HFFc6 (cell line): ENCODE results near the gene ARHGEF4. TPM values are rescaled to one million over a fixed set of nuclear protein-coding genes. Genes with fewer than 3 reads are reported as not detected.
A peak's percentile ranks its signal among the peaks of the same experiment; 100 is the strongest.

Experiments
- DNase-seq: peaks from one replicate; pipeline ENCODE4 v3.0.0-alpha.2; 2018
- H3K27ac Mint-ChIP-seq: 2 replicates; pipeline ENCODE4 v1.8.0; 2020; ENCODE audit warnings: mild to moderate bottlenecking, mixed read lengths
- H3K27me3 Mint-ChIP-seq: 2 replicates; pipeline ENCODE4 v1.8.0; 2021; ENCODE audit warnings: mild to moderate bottlenecking, moderate library complexity, mixed read lengths; ENCODE audit not compliant: insufficient read depth
- H3K36me3 Mint-ChIP-seq: 2 replicates; pipeline ENCODE4 v1.8.0; 2021; ENCODE audit warnings: low read depth, mixed read lengths
- H3K4me1 Mint-ChIP-seq: 2 replicates; pipeline ENCODE4 v1.8.0; 2020; ENCODE audit warnings: low read depth, mixed read lengths
- H3K4me3 Mint-ChIP-seq: 2 replicates; pipeline ENCODE4 v1.8.0; 2020; ENCODE audit warnings: mild to moderate bottlenecking, moderate library complexity, mixed read lengths
- H3K9me3 Mint-ChIP-seq: 2 replicates; pipeline ENCODE4 v1.8.0; 2020; ENCODE audit warnings: mild to moderate bottlenecking, mixed read lengths
- CTCF ChIP-seq: fragments of 200-600 bp; sonication (generic); IDR thresholded peaks from 2 replicates; pipeline ENCODE4 v1.5.0; 2021; ENCODE audit warnings: antibody characterized with exemption, mild to moderate bottlenecking
- total RNA-seq, 6 experiments: library from RNA; stranded (reverse); fragmentation: NEBNext Ultra II Directional; extraction: Animal tissue kit (Norgen Biotek cat#: 25700); gene quantifications; 2 replicates in 1 of 6; 3 replicates in 5 of 6; pipeline ENCODE4 v1.2.3, GENCODE V29; 2021

ARHGEF4 gene
- total RNA-seq, 6 experiments from 2014 or later = 0.94 to 2.2 (median 1.4) TPM

DNA sequence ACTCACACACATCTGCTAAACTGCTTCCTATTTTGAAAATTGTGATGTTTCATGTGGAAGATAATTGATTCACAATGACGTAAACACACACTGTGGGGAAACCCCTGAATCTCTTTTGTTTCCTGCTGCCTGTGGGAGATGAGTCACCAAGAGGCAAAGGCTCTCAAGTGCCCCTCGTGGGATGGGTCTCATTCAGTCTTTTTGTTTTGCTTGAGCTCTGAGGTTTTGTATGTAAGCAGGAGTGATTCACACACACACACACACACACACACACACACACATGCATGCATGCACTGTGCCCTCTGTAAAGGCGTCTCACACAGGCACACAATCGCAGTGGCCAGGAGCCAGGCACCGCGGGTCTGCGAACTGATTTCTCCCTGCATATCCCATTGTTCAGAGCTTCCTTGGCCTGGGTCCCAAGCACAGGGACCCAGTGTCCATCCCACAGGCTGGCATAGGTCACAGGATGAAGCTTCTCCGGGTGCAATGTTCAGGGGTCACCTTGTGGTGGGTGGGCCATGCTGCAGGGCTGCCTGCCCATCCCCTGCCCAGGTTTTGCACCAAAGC, 12.1 kb upstream of the ARHGEF4 start:
- H3K9me3 Mint-ChIP-seq = no peaks in the 10 kb centered on the region; the same call in 1 of the 2 replicates
- H3K27me3 Mint-ChIP-seq = peaks cover 8% of the 10 kb centered on the region
- H3K4me3 Mint-ChIP-seq = no peak overlapping the region; the same call in 1 of the 2 replicates
- DNase-seq = peak; percentile 73
- H3K36me3 Mint-ChIP-seq = no peaks in the 10 kb centered on the region
- H3K4me1 Mint-ChIP-seq = peaks cover 26% of the 10 kb centered on the region
- H3K27ac Mint-ChIP-seq = peak overlapping the region; percentile 53; the same call in 1 of the 2 replicates
- no peak for TF ChIP-seq CTCF

GRCh38 chr2:130825231-130825965, 11.3 kb upstream of the ARHGEF4 start:
- Mint-ChIP-seq H3K4me3 (no peak overlapping the region), H3K27me3 (peaks cover 6% of the 10 kb centered on the region), H3K36me3 (no peaks in the 10 kb centered on the region), H3K27ac (no peak overlapping the region), H3K4me1 (peaks cover 26% of the 10 kb centered on the region), H3K9me3 (no peaks in the 10 kb centered on the region; the same call in 1 of the 2 replicates)
- DNase-seq = no peak
- no peak for TF ChIP-seq CTCF

GRCh38 chr2:130825966-130826253, 10.8 kb upstream of the ARHGEF4 start:
- no peak overlapping the region for H3K4me3 Mint-ChIP-seq
- DNase-seq = no peak
- H3K4me1 Mint-ChIP-seq = peaks cover 26% of the 10 kb centered on the region
- no peaks in the 10 kb centered on the region for H3K36me3 Mint-ChIP-seq
- TF ChIP-seq CTCF = no peak
- H3K9me3 Mint-ChIP-seq = no peaks in the 10 kb centered on the region; the same call in 1 of the 2 replicates
- no peak overlapping the region for H3K27ac Mint-ChIP-seq
- H3K27me3 Mint-ChIP-seq = peaks cover 6% of the 10 kb centered on the region

- Mint-ChIP-seq H3K36me3 (no peaks in the 10 kb centered on the region), H3K4me3 (no peak overlapping the region), H3K27ac (no peak overlapping the region), H3K27me3 (peaks cover 6% of the 10 kb centered on the region), H3K4me1 (peaks cover 26% of the 10 kb centered on the region), H3K9me3 (no peaks in the 10 kb centered on the region; the same call in 1 of the 2 replicates)
- TF ChIP-seq CTCF = no peak
- DNase-seq = no peak
Measured at GRCh38 chr2:130826419-130826818, 10.3 kb upstream of the ARHGEF4 start.

- Mint-ChIP-seq H3K27ac (no peak overlapping the region; the same call in 1 of the 2 replicates), H3K9me3 (no peaks in the 10 kb centered on the region; the same call in 1 of the 2 replicates), H3K4me3 (peak overlapping the region; percentile 39; the same call in 1 of the 2 replicates), H3K4me1 (peaks cover 26% of the 10 kb centered on the region), H3K27me3 (peaks cover 4% of the 10 kb centered on the region), H3K36me3 (no peaks in the 10 kb centered on the region)
- DNase-seq = no peak
- TF ChIP-seq CTCF = no peak
Measured at GRCh38 chr2:130826821-130827501, 9.8 kb upstream of the ARHGEF4 start.
